ENCODE measurements around the gene CARNS1. TPM values are rescaled to one million over a fixed set of nuclear protein-coding genes. Genes with fewer than 3 reads are reported as not detected.

CARNS1 gene
- total RNA-seq, 1 experiment from 2014 or later, result 1.1 TPM

- Histone ChIP-seq H3K14ac (ENCODE audit: insufficient read depth, low read length) (no peak overlapping the region), H2BK5ac (ENCODE audit: insufficient read length, low read length) (no peak overlapping the region), H2AK5ac (ENCODE audit: insufficient read length, low read length) (no peak overlapping the region), H3K79me2 (ENCODE audit: insufficient read depth, low read length) (no peaks in the 10 kb centered on the region; the same call in 1 of the 2 replicates), H3K27me3 (ENCODE audit: insufficient read depth, low read length) (no peaks in the 10 kb centered on the region), H2AFZ (ENCODE audit: low read length) (no peak overlapping the region), H3K4me2 (ENCODE audit: insufficient read depth, insufficient read length, low read length) (no peak overlapping the region), H4K91ac (ENCODE audit: insufficient read length, low read depth, low read length) (no peak overlapping the region), H4K8ac (replicated peaks; ENCODE audit: insufficient read length, low read depth, low read length) (no peak overlapping the region), H3K23me2 (ENCODE audit: insufficient read length, low read depth, low read length, poor library complexity, severe bottlenecking) (peaks cover 2% of the 10 kb centered on the region), H2BK120ac (ENCODE audit: low read depth, low read length, poor library complexity, severe bottlenecking) (no peak overlapping the region), H3K9ac (ENCODE audit: extremely low read depth, insufficient read length, low read length) (no peak overlapping the region), H4K5ac (ENCODE audit: insufficient read length, low read depth, low read length) (no peak overlapping the region), H4K20me1 (ENCODE audit: control insufficient read depth, insufficient read depth, insufficient read length) (no peaks in the 10 kb centered on the region), H2BK12ac (ENCODE audit: insufficient read length, low read depth, low read length) (no peak overlapping the region), H3T11ph (ENCODE audit: low read length) (no peak overlapping the region), H3K79me1 (ENCODE audit: insufficient read depth, low read depth, low read length, poor library complexity, severe bottlenecking) (no peaks in the 10 kb centered on the region), H3K4ac (ENCODE audit: low read depth, low read length) (no peak overlapping the region), H3K9me3 (ENCODE audit: control insufficient read depth, low read depth, low read length) (no peaks in the 10 kb centered on the region), H2BK20ac (ENCODE audit: low read depth, low read length, poor library complexity, severe bottlenecking) (no peak overlapping the region), H3K27ac (ENCODE audit: insufficient read length, low read depth, low read length) (no peak overlapping the region), H3K23ac (ENCODE audit: insufficient read length, low read depth, low read length) (no peak overlapping the region), H2BK15ac (ENCODE audit: low read depth, low read length) (no peak overlapping the region), H3K56ac (ENCODE audit: insufficient read length, low read depth, low read length) (no peak overlapping the region), H3K4me1 (ENCODE audit: insufficient read depth, low read length) (no peaks in the 10 kb centered on the region; the same call in 1 of the 2 replicates), H3K18ac (ENCODE audit: insufficient read length, low read depth, low read length) (no peak overlapping the region)
- H3K4me1 Mint-ChIP-seq, result peaks cover 4 to 12% of the 10 kb centered on the region in 2 experiments
- no CpG with 5 or more reads among the region's 22 CpGs for WGBS (ENCODE audit: extremely low coverage, insufficient read length, low lambda C conversion rate)
- DNase-seq, result no peak
- no peak overlapping the region for H3K27ac Mint-ChIP-seq
- TF ChIP-seq CTCF (conservative IDR thresholded peaks at IDR 0.05), result no peak
- H3K36me3 Mint-ChIP-seq (ENCODE audit: insufficient read depth in 1 of 3, low read depth in 3 of 3), result peaks cover 9 to 41% (median 35%) of the 10 kb centered on the region in 3 experiments; a peak in 6 of 7 replicates
- no peaks in the 10 kb centered on the region; the same call in 1 of the 2 replicates for H3K27me3 Mint-ChIP-seq (ENCODE audit: low read depth)
- H3K4me3 Mint-ChIP-seq, result no peak overlapping the region
- no peaks in the 10 kb centered on the region for H3K9me3 Mint-ChIP-seq
Measured at GRCh38 chr11:67433536-67434394, 18.3 kb downstream of the CARNS1 start.
